BLaER1 (cell line): ENCODE measurements around the gene ART4.

Source experiments
- H3K27ac ChIP-seq: shearing (Covaris generic); formaldehyde crosslinking; 2 replicates; pipeline ENCODE4 v1.8.1; 2022
- H3K27me3 ChIP-seq: shearing (Covaris generic); formaldehyde crosslinking; 2 replicates; pipeline ENCODE4 v1.8.1; 2022
- H3K36me3 ChIP-seq: shearing (Covaris generic); formaldehyde crosslinking; 2 replicates; pipeline ENCODE4 v1.8.1; 2022
- H3K4me1 ChIP-seq: shearing (Covaris generic); formaldehyde crosslinking; 2 replicates; pipeline ENCODE4 v1.8.1; 2022
- H3K4me2 ChIP-seq: shearing (Covaris generic); formaldehyde crosslinking; 2 replicates; pipeline ENCODE4 v1.8.1; 2022
- H3K4me3 ChIP-seq: shearing (Covaris generic); formaldehyde crosslinking; 2 replicates; pipeline ENCODE4 v1.8.1; 2022
- H3K9ac ChIP-seq: shearing (Covaris generic); formaldehyde crosslinking; 2 replicates; pipeline ENCODE4 v1.8.1; 2022
- H3K9me3 ChIP-seq: shearing (Covaris generic); formaldehyde crosslinking; 2 replicates; pipeline ENCODE4 v1.8.1; 2022
- H4K20me1 ChIP-seq: shearing (Covaris generic); formaldehyde crosslinking; 2 replicates; pipeline ENCODE4 v1.8.1; 2022
- Cebpa-rat ChIP-seq: shearing (Covaris generic); IDR thresholded peaks from 2 replicates; pipeline ENCODE4 v1.8.1; 2022

Gene ART4

GRCh38 chr12:14878488-14878887, 35.2 kb upstream of the ART4 start:
- Histone ChIP-seq H3K27me3 (no peaks in the 10 kb centered on the region), H3K36me3 (no peaks in the 10 kb centered on the region), H3K9me3 (no peaks in the 10 kb centered on the region; the same call in 1 of the 2 replicates), H3K4me1 (peaks cover 15% of the 10 kb centered on the region), H3K9ac (no peak overlapping the region), H3K4me3 (no peak overlapping the region), H4K20me1 (no peaks in the 10 kb centered on the region), H3K4me2 (no peak overlapping the region), H3K27ac (no peak overlapping the region)
- no peak for TF ChIP-seq Cebpa-rat

GRCh38 chr12:14876833-14877232, 33.5 kb upstream of the ART4 start:
- TF ChIP-seq Cebpa-rat = no peak

GRCh38 chr12:14874882-14875281, 31.6 kb upstream of the ART4 start:
- Histone ChIP-seq H3K4me3 (no peak overlapping the region), H3K9ac (no peak overlapping the region), H3K9me3 (no peaks in the 10 kb centered on the region), H3K27ac (no peak overlapping the region), H4K20me1 (no peaks in the 10 kb centered on the region), H3K4me2 (no peak overlapping the region), H3K27me3 (no peaks in the 10 kb centered on the region), H3K4me1 (no peaks in the 10 kb centered on the region), H3K36me3 (no peaks in the 10 kb centered on the region)
- no peak for TF ChIP-seq Cebpa-rat

More at GRCh38 chr12:14876833-14877232, 33.5 kb upstream of the ART4 start:
- Histone ChIP-seq H3K9ac (no peak overlapping the region), H3K27ac (no peak overlapping the region), H3K27me3 (no peaks in the 10 kb centered on the region), H4K20me1 (no peaks in the 10 kb centered on the region), H3K4me2 (no peak overlapping the region), H3K36me3 (no peaks in the 10 kb centered on the region), H3K4me3 (no peak overlapping the region), H3K9me3 (no peaks in the 10 kb centered on the region; the same call in 1 of the 2 replicates), H3K4me1 (peaks cover 10% of the 10 kb centered on the region)

GRCh38 chr12:14873440-14874185, 30.3 kb upstream of the ART4 start:
- H3K27me3 ChIP-seq = no peaks in the 10 kb centered on the region
- no peaks in the 10 kb centered on the region for H4K20me1 ChIP-seq
- no peaks in the 10 kb centered on the region for H3K36me3 ChIP-seq
- peaks cover 6% of the 10 kb centered on the region for H3K9me3 ChIP-seq
- H3K9ac ChIP-seq = no peak overlapping the region
- no peak for TF ChIP-seq Cebpa-rat
- H3K27ac ChIP-seq = no peak overlapping the region
- H3K4me2 ChIP-seq = no peak overlapping the region
- H3K4me1 ChIP-seq = no peaks in the 10 kb centered on the region
- no peak overlapping the region for H3K4me3 ChIP-seq

GRCh38 chr12:14871886-14872285, 28.6 kb upstream of the ART4 start:
- no peaks in the 10 kb centered on the region for H3K4me1 ChIP-seq
- no peak for TF ChIP-seq Cebpa-rat

GRCh38 chr12:14871247-14871646, 27.9 kb upstream of the ART4 start:
- Histone ChIP-seq H3K4me2 (no peak overlapping the region), H3K9ac (no peak overlapping the region), H3K4me3 (no peak overlapping the region), H3K9me3 (peaks cover 27% of the 10 kb centered on the region), H3K4me1 (no peaks in the 10 kb centered on the region), H3K36me3 (no peaks in the 10 kb centered on the region), H3K27me3 (no peaks in the 10 kb centered on the region), H4K20me1 (no peaks in the 10 kb centered on the region), H3K27ac (no peak overlapping the region)
- TF ChIP-seq Cebpa-rat = no peak

More at GRCh38 chr12:14871886-14872285, 28.6 kb upstream of the ART4 start:
- no peak overlapping the region for H3K4me3 ChIP-seq
- no peaks in the 10 kb centered on the region for H3K36me3 ChIP-seq
- H3K9ac ChIP-seq = no peak overlapping the region
- H3K9me3 ChIP-seq = peaks cover 21% of the 10 kb centered on the region
- H3K27ac ChIP-seq = no peak overlapping the region
- no peak overlapping the region for H3K4me2 ChIP-seq
- no peaks in the 10 kb centered on the region for H3K27me3 ChIP-seq
- no peaks in the 10 kb centered on the region for H4K20me1 ChIP-seq

- TF ChIP-seq Cebpa-rat = no peak
- Histone ChIP-seq H3K4me2 (no peak overlapping the region), H3K9ac (no peak overlapping the region), H3K9me3 (peaks cover 29% of the 10 kb centered on the region), H3K27ac (no peak overlapping the region), H3K4me3 (no peak overlapping the region), H3K4me1 (no peaks in the 10 kb centered on the region), H3K27me3 (no peaks in the 10 kb centered on the region), H4K20me1 (no peaks in the 10 kb centered on the region), H3K36me3 (no peaks in the 10 kb centered on the region)
These were observed 25.7 kb upstream of the ART4 start for GRCh38 chr12:14868916-14869506.

GRCh38 chr12:14860490-14860889, 17.2 kb upstream of the ART4 start:
- Histone ChIP-seq H3K36me3 (no peaks in the 10 kb centered on the region), H3K4me2 (no peak overlapping the region), H3K4me3 (no peak overlapping the region), H3K27ac (no peak overlapping the region), H3K9ac (no peak overlapping the region), H3K27me3 (no peaks in the 10 kb centered on the region), H3K4me1 (no peaks in the 10 kb centered on the region), H3K9me3 (peaks cover 36% of the 10 kb centered on the region), H4K20me1 (no peaks in the 10 kb centered on the region)
- TF ChIP-seq Cebpa-rat = no peak

- H3K36me3 ChIP-seq = no peaks in the 10 kb centered on the region
- H4K20me1 ChIP-seq = no peaks in the 10 kb centered on the region
- H3K27ac ChIP-seq = no peak overlapping the region
- no peak for TF ChIP-seq Cebpa-rat
- no peak overlapping the region for H3K4me3 ChIP-seq
- no peaks in the 10 kb centered on the region for H3K4me1 ChIP-seq
- H3K9ac ChIP-seq = no peak overlapping the region
- H3K27me3 ChIP-seq = no peaks in the 10 kb centered on the region
- H3K9me3 ChIP-seq = peaks cover 36% of the 10 kb centered on the region
- H3K4me2 ChIP-seq = no peak overlapping the region
These were observed 15.2 kb upstream of the ART4 start for GRCh38 chr12:14858513-14858912.

GRCh38 chr12:14854586-14855183, 11.4 kb upstream of the ART4 start:
- no peaks in the 10 kb centered on the region for H3K4me1 ChIP-seq
- H3K27ac ChIP-seq = no peak overlapping the region
- TF ChIP-seq Cebpa-rat = no peak
- no peaks in the 10 kb centered on the region for H3K36me3 ChIP-seq
- H3K9me3 ChIP-seq = peaks cover 12% of the 10 kb centered on the region
- H4K20me1 ChIP-seq = no peaks in the 10 kb centered on the region
- H3K4me2 ChIP-seq = no peak overlapping the region
- H3K27me3 ChIP-seq = no peaks in the 10 kb centered on the region
- H3K9ac ChIP-seq = no peak overlapping the region
- no peak overlapping the region for H3K4me3 ChIP-seq
